H1 (cell line): ENCODE measurements around the gene MBNL2. TPM values are rescaled to one million over a fixed set of nuclear protein-coding genes. Genes with fewer than 3 reads are reported as not detected.

ENCODE experiments used
- EP300 ChIP-seq, 2 experiments: IDR thresholded peaks; 1 replicate in 1 of 2; 2 replicates in 1 of 2; pipeline ENCODE4 v1.6.1; 2011 to 2012; ENCODE audit warnings: low read depth in 2 of 2, low read length in 2 of 2, mild to moderate bottlenecking in 2 of 2, borderline replicate concordance in 1 of 2, inconsistent platforms in 1 of 2, moderate library complexity in 1 of 2
- KDM1A ChIP-seq: fragments of 200-600, 300-600 bp; sonication (generic); IDR thresholded peaks from 2 replicates; pipeline ENCODE4 v1.7.1; 2016; ENCODE audit warnings: mild to moderate bottlenecking, low read length, borderline replicate concordance
- NANOG ChIP-seq: IDR thresholded peaks from 2 replicates; pipeline ENCODE4 v1.6.1; 2011; ENCODE audit warnings: low read length, low read depth, mild to moderate bottlenecking, inconsistent platforms; ENCODE audit not compliant: insufficient read depth, poor library complexity, severe bottlenecking
- RFX5 ChIP-seq: IDR thresholded peaks from 2 replicates; pipeline ENCODE4 v1.6.1; 2011; ENCODE audit warnings: low read depth, low read length, improper control_type of control experiment, borderline replicate concordance
- polyA plus RNA-seq, 7 experiments: library from polyadenylated mRNA; depleted of rRNA in 3 of 7; stranded (reverse) in 5 of 7; unstranded in 2 of 7; fragments of >200 nt in 5 of 7; fragments of 200-250 nt in 2 of 7; gene quantifications; 1 replicate in 5 of 7; 2 replicates in 1 of 7; 4 replicates in 1 of 7; pipeline versions ENCODE4 v1.2.1 to v1.2.3, GENCODE V29; 2011 to 2013; ENCODE audit warnings: missing spikeins in 2 of 7, mixed read lengths in 2 of 7
- total RNA-seq: library from RNA; stranded (reverse); fragmentation: NEBNext Ultra II Directional; extraction: Animal tissue kit (Norgen Biotek cat#: 25700); gene quantifications from 2 replicates; pipeline ENCODE4 v1.2.1, GENCODE V29; 2021
- TF ChIP-seq, protein P1 (sequence below): IDR thresholded peaks from 2 replicates; pipeline ENCODE4 v1.6.1; 2012; ENCODE audit warnings: low read length, inconsistent platforms

Gene MBNL2
- total and polyA plus RNA-seq, 2 of the 8 experiments (the other 6 are each of a cell fraction or from before 2014, with no cell fraction given): 1.0 to 2.6 TPM

DNA sequence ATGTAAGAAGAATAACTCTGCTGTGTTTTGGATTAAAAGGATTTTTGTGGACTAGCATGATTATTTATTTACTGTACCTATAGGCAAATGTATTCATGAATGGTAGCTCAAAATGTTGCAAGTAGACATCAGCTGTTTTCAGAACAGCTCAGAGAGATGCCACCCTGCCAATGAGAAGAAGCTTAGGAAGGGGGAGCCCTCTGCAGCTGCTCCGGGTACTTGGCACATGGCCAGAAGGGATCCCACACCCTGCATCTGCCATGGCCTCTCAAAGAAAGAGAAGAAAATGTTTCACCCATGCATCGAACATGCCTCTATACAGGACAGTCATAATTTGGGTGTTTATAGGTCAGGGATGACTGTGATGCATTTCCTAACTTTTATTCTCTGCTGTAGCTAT lies 30.5 kb upstream of the MBNL2 start (continued):
- TF ChIP-seq, protein P1, sequence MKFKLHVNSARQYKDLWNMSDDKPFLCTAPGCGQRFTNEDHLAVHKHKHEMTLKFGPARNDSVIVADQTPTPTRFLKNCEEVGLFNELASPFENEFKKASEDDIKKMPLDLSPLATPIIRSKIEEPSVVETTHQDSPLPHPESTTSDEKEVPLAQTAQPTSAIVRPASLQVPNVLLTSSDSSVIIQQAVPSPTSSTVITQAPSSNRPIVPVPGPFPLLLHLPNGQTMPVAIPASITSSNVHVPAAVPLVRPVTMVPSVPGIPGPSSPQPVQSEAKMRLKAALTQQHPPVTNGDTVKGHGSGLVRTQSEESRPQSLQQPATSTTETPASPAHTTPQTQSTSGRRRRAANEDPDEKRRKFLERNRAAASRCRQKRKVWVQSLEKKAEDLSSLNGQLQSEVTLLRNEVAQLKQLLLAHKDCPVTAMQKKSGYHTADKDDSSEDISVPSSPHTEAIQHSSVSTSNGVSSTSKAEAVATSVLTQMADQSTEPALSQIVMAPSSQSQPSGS: no peak
- TF ChIP-seq NANOG (no peak), KDM1A (no peak), EP300 (IDR thresholded peaks at IDR 0.05; ENCODE audit: borderline replicate concordance in 1 of 2, low read depth in 2 of 2, low read length in 2 of 2) (no peak), RFX5 (no peak)
